ENCODE results near the gene ISY1.
"Not testable (repeated sequence)": the region's sequence is repeated elsewhere in the genome, so short reads cannot be mapped to it uniquely, and the experiment has no call there.

The ISY1 gene

DNA sequence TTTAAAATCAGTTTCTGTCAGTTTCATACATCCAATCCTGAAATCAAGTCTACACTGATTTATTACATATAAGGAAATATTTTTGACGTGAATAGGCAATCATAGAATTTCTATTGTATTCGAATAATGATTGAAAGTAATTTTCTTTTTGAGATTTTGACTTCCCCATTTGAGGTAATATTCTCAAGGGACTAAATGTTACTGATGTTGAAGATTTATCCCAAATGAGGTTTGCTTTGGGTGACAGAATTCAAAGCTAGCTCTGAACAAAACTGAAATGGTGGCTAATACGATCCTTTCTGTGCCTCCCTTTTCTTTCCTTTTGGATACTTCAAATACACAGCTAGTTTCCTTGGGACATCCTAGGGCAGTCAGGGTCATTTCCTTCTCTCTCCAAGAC, 35.7 kb upstream of the ISY1 start:
- Histone ChIP-seq H3K4me2 (ENCODE audit: low read depth, low read length, poor library complexity, severe bottlenecking) (no peak overlapping the region), H3K9me2 (replicated peaks; ENCODE audit: low read depth, low read length) (no peaks in the 10 kb centered on the region), H2AFZ (ENCODE audit: low read length) (no peak overlapping the region), H3K27me3 (ENCODE audit: insufficient read depth, low read length, poor library complexity, severe bottlenecking) (no peaks in the 10 kb centered on the region), H3K36me3 (ENCODE audit: insufficient read depth, low read length) (no peaks in the 10 kb centered on the region), H3F3A (ENCODE audit: low read depth) (no peaks in the 10 kb centered on the region), H4K20me1 (ENCODE audit: insufficient read depth, low read length, poor library complexity, severe bottlenecking) (no peaks in the 10 kb centered on the region), H3K4me3 (ENCODE audit: low read length, poor library complexity, severe bottlenecking) (no peak overlapping the region), H3K9me3 (ENCODE audit: insufficient read depth, low read depth, low read length) (no peaks in the 10 kb centered on the region), H3K79me2 (ENCODE audit: insufficient read depth, low read length) (no peaks in the 10 kb centered on the region), H3K9ac (ENCODE audit: low read depth, low read length, poor library complexity, severe bottlenecking) (no peak overlapping the region), H3K4me1 (ENCODE audit: insufficient read depth, low read length, poor library complexity, severe bottlenecking) (no peaks in the 10 kb centered on the region)
- no peak for TF ChIP-seq EZH2phosphoT487 (IDR thresholded peaks at IDR 0.05; ENCODE audit: borderline replicate concordance)
- no peak for TF ChIP-seq CTCF (conservative IDR thresholded peaks at IDR 0.05; ENCODE audit: low read length)

DNA sequence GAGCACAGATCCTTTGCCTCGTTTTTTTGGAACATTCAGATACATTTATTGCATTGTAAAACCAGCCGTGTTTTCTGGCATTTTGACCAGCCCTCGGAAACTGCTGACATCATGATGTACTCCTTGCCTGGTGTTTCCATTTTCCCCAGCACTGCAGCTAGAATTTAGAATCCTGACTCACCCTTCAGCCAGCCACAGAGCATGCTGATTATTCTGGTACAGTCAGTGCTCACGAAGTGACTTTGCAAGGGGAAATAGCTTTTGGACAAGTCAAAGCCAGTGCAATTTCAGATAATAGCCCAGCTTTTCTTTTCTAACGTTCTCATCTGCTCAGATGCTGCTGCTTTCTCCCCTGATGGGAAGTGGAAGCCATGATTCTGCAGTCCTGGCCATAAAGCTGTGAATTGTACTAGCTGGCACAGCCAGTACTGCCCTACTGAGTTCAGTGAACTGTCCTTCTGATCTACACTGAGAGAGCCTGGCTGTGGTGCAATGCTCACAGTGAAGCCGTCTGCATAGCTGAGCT, 34.9 kb upstream of the ISY1 start:
- H4K20me1 ChIP-seq (ENCODE audit: insufficient read depth, low read length, poor library complexity, severe bottlenecking), result no peaks in the 10 kb centered on the region
- TF ChIP-seq CTCF (conservative IDR thresholded peaks at IDR 0.05; ENCODE audit: low read length), result no peak
- TF ChIP-seq EZH2phosphoT487 (IDR thresholded peaks at IDR 0.05; ENCODE audit: borderline replicate concordance), result no peak
- no peaks in the 10 kb centered on the region for H3K4me1 ChIP-seq (ENCODE audit: insufficient read depth, low read length, poor library complexity, severe bottlenecking)
- H3K9me3 ChIP-seq (ENCODE audit: insufficient read depth, low read depth, low read length), result no peaks in the 10 kb centered on the region
- no peaks in the 10 kb centered on the region for H3F3A ChIP-seq (ENCODE audit: low read depth)
- H2AFZ ChIP-seq (ENCODE audit: low read length), result no peak overlapping the region
- no peak overlapping the region for H3K4me2 ChIP-seq (ENCODE audit: low read depth, low read length, poor library complexity, severe bottlenecking)
- no peaks in the 10 kb centered on the region for H3K27me3 ChIP-seq (ENCODE audit: insufficient read depth, low read length, poor library complexity, severe bottlenecking)
- H3K79me2 ChIP-seq (ENCODE audit: insufficient read depth, low read length), result no peaks in the 10 kb centered on the region
- H3K9ac ChIP-seq (ENCODE audit: low read depth, low read length, poor library complexity, severe bottlenecking), result no peak overlapping the region
- H3K9me2 ChIP-seq (replicated peaks; ENCODE audit: low read depth, low read length), result no peaks in the 10 kb centered on the region
- H3K36me3 ChIP-seq (ENCODE audit: insufficient read depth, low read length), result no peaks in the 10 kb centered on the region
- H3K4me3 ChIP-seq (ENCODE audit: low read length, poor library complexity, severe bottlenecking), result no peak overlapping the region

- H3K4me3 ChIP-seq (ENCODE audit: low read length, poor library complexity, severe bottlenecking); H3F3A ChIP-seq (ENCODE audit: low read depth); H3K9ac ChIP-seq (ENCODE audit: low read depth, low read length, poor library complexity, severe bottlenecking); H2AFZ ChIP-seq (ENCODE audit: low read length); H3K4me1 ChIP-seq (ENCODE audit: insufficient read depth, low read length, poor library complexity, severe bottlenecking); H3K79me2 ChIP-seq (ENCODE audit: insufficient read depth, low read length); H3K4me2 ChIP-seq (ENCODE audit: low read depth, low read length, poor library complexity, severe bottlenecking); H3K9me2 ChIP-seq (replicated peaks; ENCODE audit: low read depth, low read length); H3K9me3 ChIP-seq (ENCODE audit: insufficient read depth, low read depth, low read length); H3K27me3 ChIP-seq (ENCODE audit: insufficient read depth, low read length, poor library complexity, severe bottlenecking); H3K36me3 ChIP-seq (ENCODE audit: insufficient read depth, low read length); H4K20me1 ChIP-seq (ENCODE audit: insufficient read depth, low read length, poor library complexity, severe bottlenecking): not testable (repeated sequence)
These were observed 28.9 kb upstream of the ISY1 start for GRCh38 chr3:129189793-129190192.

DNA sequence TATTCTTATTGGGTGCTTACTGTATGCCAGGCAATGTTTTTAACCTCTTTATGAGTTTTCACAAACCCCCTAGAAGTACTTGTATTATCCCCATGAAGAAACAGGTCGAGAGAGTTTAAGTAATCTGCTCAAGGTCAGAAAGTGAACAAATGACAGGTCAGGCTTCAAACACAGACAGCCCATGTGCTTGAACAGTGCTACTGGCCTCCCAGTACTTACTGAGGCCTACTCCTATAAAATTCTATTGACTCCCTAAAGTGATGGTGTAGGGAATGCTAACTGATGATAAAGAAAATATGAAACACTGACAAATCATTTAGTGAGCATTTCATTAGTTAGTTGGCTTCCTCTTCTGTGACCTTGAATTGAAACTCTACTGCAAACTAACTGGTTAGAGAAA, 27.0 kb upstream of the ISY1 start:
- Histone ChIP-seq H3K9me3 (ENCODE audit: insufficient read depth, low read depth, low read length) (no peaks in the 10 kb centered on the region), H3F3A (ENCODE audit: low read depth) (no peaks in the 10 kb centered on the region), H2AFZ (ENCODE audit: low read length) (no peak overlapping the region), H3K4me3 (ENCODE audit: low read length, poor library complexity, severe bottlenecking) (no peak overlapping the region), H4K20me1 (ENCODE audit: insufficient read depth, low read length, poor library complexity, severe bottlenecking) (peaks cover 4% of the 10 kb centered on the region), H3K36me3 (ENCODE audit: insufficient read depth, low read length) (no peaks in the 10 kb centered on the region), H3K4me1 (ENCODE audit: insufficient read depth, low read length, poor library complexity, severe bottlenecking) (peaks cover 5% of the 10 kb centered on the region), H3K9ac (ENCODE audit: low read depth, low read length, poor library complexity, severe bottlenecking) (no peak overlapping the region), H3K4me2 (ENCODE audit: low read depth, low read length, poor library complexity, severe bottlenecking) (no peak overlapping the region), H3K9me2 (replicated peaks; ENCODE audit: low read depth, low read length) (no peaks in the 10 kb centered on the region), H3K27me3 (ENCODE audit: insufficient read depth, low read length, poor library complexity, severe bottlenecking) (peaks cover 4% of the 10 kb centered on the region), H3K79me2 (ENCODE audit: insufficient read depth, low read length) (peaks cover 21% of the 10 kb centered on the region)
- TF ChIP-seq EZH2phosphoT487 (IDR thresholded peaks at IDR 0.05; ENCODE audit: borderline replicate concordance) (no peak), CTCF (conservative IDR thresholded peaks at IDR 0.05; ENCODE audit: low read length) (no peak)

Measured in Loucy (cell line).